Camera-type eye (tissue), 1 donor: Measurements from ENCODE around the gene CCDC194. TPM values are rescaled to one million over a fixed set of nuclear protein-coding genes. Genes with fewer than 3 reads are reported as not detected.

ENCODE experiments used
- total RNA-seq: library from RNA; depleted of rRNA; stranded (reverse); fragments of >200 nt; gene quantifications from one replicate; pipeline ENCODE4 v1.2.3, GENCODE V29; 2014

Gene CCDC194
- not detected for total RNA-seq

GRCh38 chr19:17393914-17394313, at the start of gene CCDC194:
CCDC194 (minus strand) TSS chr19:17394196; CDS start chr19:17394158, 38 bp downstream.

GRCh38 chr19:17419621-17420474, 25.9 kb upstream of the CCDC194 start, which contains the start of gene MVB12A:
MVB12A (plus strand) TSS chr19:17420047; CDS start chr19:17420136, 89 bp downstream.

GRCh38 chr19:17405250-17406045, 11.5 kb upstream of the CCDC194 start, which contains the start of gene BST2:
BST2 (minus strand) TSS chr19:17405630; CDS start chr19:17405575, 55 bp downstream.

GRCh38 chr19:17376935-17377600, 16.9 kb downstream of the CCDC194 start, which contains the start of gene PLVAP:
PLVAP (minus strand) TSS chr19:17377342; CDS start chr19:17377288, 54 bp downstream.

Other genes with a start within 250 kb of the CCDC194 start
- gene USE1, start 178.8 kb downstream of the CCDC194 start, total RNA-seq: 29.1 TPM
- 7.4 TPM for gene OCEL1, start 168.0 kb downstream of the CCDC194 start, total RNA-seq
- gene NR2F6, start 148.3 kb downstream of the CCDC194 start, total RNA-seq: 36.3 TPM
- 5.5 TPM for gene USHBP1, start 129.5 kb downstream of the CCDC194 start, total RNA-seq
- gene BABAM1, start 126.8 kb downstream of the CCDC194 start, total RNA-seq: 58.2 TPM
- 0.55 TPM for gene ANKLE1, start 112.3 kb downstream of the CCDC194 start, total RNA-seq
- 25.3 TPM for gene ABHD8, start 90.8 kb downstream of the CCDC194 start, total RNA-seq
- 57.7 TPM for gene MRPL34, start 88.3 kb downstream of the CCDC194 start, total RNA-seq
- gene DDA1, start 84.6 kb downstream of the CCDC194 start, total RNA-seq: 15.1 TPM
- gene ANO8, start 59.3 kb downstream of the CCDC194 start, total RNA-seq: 26.3 TPM
- gene GTPBP3, start 56.6 kb downstream of the CCDC194 start, total RNA-seq: 27.8 TPM
- 34.9 TPM for gene PLVAP, start 16.9 kb downstream of the CCDC194 start, total RNA-seq
- 4.5 TPM for gene BST2, start 11.4 kb upstream of the CCDC194 start, total RNA-seq
- 25.2 TPM for gene MVB12A, start 25.9 kb upstream of the CCDC194 start, total RNA-seq
- 2.5 TPM for gene TMEM221, start 54.5 kb upstream of the CCDC194 start, total RNA-seq
- 3.6 TPM for gene NXNL1, start 66.7 kb upstream of the CCDC194 start, total RNA-seq
- gene SLC27A1, start 76.3 kb upstream of the CCDC194 start, total RNA-seq: 33.2 TPM
- gene PGLS, start 117.5 kb upstream of the CCDC194 start, total RNA-seq: 50.2 TPM
- 43.4 TPM for gene COLGALT1, start 161.5 kb upstream of the CCDC194 start, total RNA-seq